Large intestine (tissue), 3 donors: Measurements from ENCODE around the gene COG6. TPM values are rescaled to one million over a fixed set of nuclear protein-coding genes. Genes with fewer than 3 reads are reported as not detected.

ENCODE experiments used
- DNase-seq, 2 donors: peaks; one replicate each; pipeline versions ENCODE4 v3.0.0 to v3.0.0-alpha.2; 2013
- H3K27ac ChIP-seq: one replicate; pipeline ENCODE4 v1.5.1; 2013; ENCODE audit warnings: low read length
- H3K27me3 ChIP-seq: 2 replicates; pipeline ENCODE4 v1.6.1; 2013; ENCODE audit warnings: low read length; ENCODE audit not compliant: control insufficient read depth, insufficient read depth
- H3K36me3 ChIP-seq: 2 replicates; pipeline ENCODE4 v1.6.1; 2013; ENCODE audit warnings: low read length; ENCODE audit not compliant: control insufficient read depth, insufficient read depth
- H3K4me1 ChIP-seq: one replicate; pipeline ENCODE4 v1.6.1; 2013; ENCODE audit warnings: low read length; ENCODE audit not compliant: control insufficient read depth, insufficient read depth
- H3K4me3 ChIP-seq: one replicate; pipeline ENCODE4 v1.5.1; 2013; ENCODE audit warnings: low read length
- H3K9me3 ChIP-seq: one replicate; pipeline ENCODE4 v1.6.1; 2013; ENCODE audit warnings: mild to moderate bottlenecking, low read depth, low read length, moderate library complexity; ENCODE audit not compliant: control insufficient read depth
- WGBS: methylation state at CpG from one replicate; pipeline ENCODE4 v1.1.5; 2013; ENCODE audit warnings: low lambda C conversion rate; ENCODE audit not compliant: insufficient coverage; 5-methylcytosine and 5-hydroxymethylcytosine counted together
- polyA plus RNA-seq: library from polyadenylated mRNA; unstranded; fragments of 120-200 nt; gene quantifications from one replicate; pipeline ENCODE4 v1.2.1, GENCODE V29; 2013

Gene COG6
- polyA plus RNA-seq, 1 donor, result 27.7 TPM

GRCh38 chr13:39712626-39713025 is 57.2 kb downstream of the COG6 start:
- no peak for DNase-seq
- no peak overlapping the region for H3K27ac ChIP-seq
- H3K4me1 ChIP-seq, result no peaks in the 10 kb centered on the region
- 100% methylated on average over 1 of the region's 3 CpGs for WGBS
- H3K9me3 ChIP-seq, result peaks cover 10% of the 10 kb centered on the region
- no peaks in the 10 kb centered on the region for H3K36me3 ChIP-seq
- H3K27me3 ChIP-seq, result no peaks in the 10 kb centered on the region
- no peak overlapping the region for H3K4me3 ChIP-seq

- peaks cover 15% of the 10 kb centered on the region for H3K36me3 ChIP-seq
- no peaks in the 10 kb centered on the region for H3K4me1 ChIP-seq
- H3K27me3 ChIP-seq, result no peaks in the 10 kb centered on the region
- H3K27ac ChIP-seq, result no peak overlapping the region
- no CpG with 5 or more reads among the region's 3 CpGs for WGBS
- H3K9me3 ChIP-seq, result no peaks in the 10 kb centered on the region
- H3K4me3 ChIP-seq, result no peak overlapping the region
- no peak for DNase-seq
These were observed 73.7 kb downstream of the COG6 start for GRCh38 chr13:39729156-39729555.

GRCh38 chr13:39734952-39735351 is 79.5 kb downstream of the COG6 start:
- no peak for DNase-seq
- no peaks in the 10 kb centered on the region for H3K9me3 ChIP-seq
- H3K27ac ChIP-seq, result no peak overlapping the region
- peaks cover 20% of the 10 kb centered on the region for H3K36me3 ChIP-seq
- H3K27me3 ChIP-seq, result no peaks in the 10 kb centered on the region
- H3K4me1 ChIP-seq, result no peaks in the 10 kb centered on the region
- H3K4me3 ChIP-seq, result no peak overlapping the region

- WGBS, result no CpG with 5 or more reads among the region's 5 CpGs
- H3K4me1 ChIP-seq, result no peaks in the 10 kb centered on the region
- no peak for DNase-seq
- H3K27me3 ChIP-seq, result no peaks in the 10 kb centered on the region
- H3K27ac ChIP-seq, result no peak overlapping the region
- peaks cover 16% of the 10 kb centered on the region for H3K36me3 ChIP-seq
- no peak overlapping the region for H3K4me3 ChIP-seq
- no peaks in the 10 kb centered on the region for H3K9me3 ChIP-seq
These were observed 81.6 kb downstream of the COG6 start for GRCh38 chr13:39737047-39737446.

GRCh38 chr13:39740761-39741160 is 85.3 kb downstream of the COG6 start:
- Histone ChIP-seq H3K4me3 (no peak overlapping the region), H3K4me1 (no peaks in the 10 kb centered on the region), H3K9me3 (no peaks in the 10 kb centered on the region), H3K27me3 (no peaks in the 10 kb centered on the region), H3K36me3 (peaks cover 16% of the 10 kb centered on the region), H3K27ac (no peak overlapping the region)
- DNase-seq, result no peak
- WGBS, result 94% methylated on average over 2 of the region's 3 CpGs

GRCh38 chr13:39748961-39749360 is 93.5 kb downstream of the COG6 start:
- Histone ChIP-seq H3K9me3 (no peaks in the 10 kb centered on the region), H3K27me3 (no peaks in the 10 kb centered on the region), H3K4me1 (no peaks in the 10 kb centered on the region), H3K27ac (no peak overlapping the region), H3K36me3 (peaks cover 2% of the 10 kb centered on the region), H3K4me3 (no peak overlapping the region)
- DNase-seq, result no peak
- WGBS, result 60% methylated on average over 1 of the region's 1 CpG

- Histone ChIP-seq H3K36me3 (peaks cover 2% of the 10 kb centered on the region), H3K9me3 (no peaks in the 10 kb centered on the region), H3K27me3 (no peaks in the 10 kb centered on the region), H3K4me3 (no peak overlapping the region), H3K4me1 (no peaks in the 10 kb centered on the region), H3K27ac (no peak overlapping the region)
- no peak for DNase-seq
These were observed 94.1 kb downstream of the COG6 start for GRCh38 chr13:39749528-39749927.

- peaks cover under 1% of the 10 kb centered on the region for H3K9me3 ChIP-seq
- H3K36me3 ChIP-seq, result peaks cover 7% of the 10 kb centered on the region
- DNase-seq, result no peak
- H3K27ac ChIP-seq, result no peak overlapping the region
- no peaks in the 10 kb centered on the region for H3K4me1 ChIP-seq
- H3K27me3 ChIP-seq, result no peaks in the 10 kb centered on the region
- no peak overlapping the region for H3K4me3 ChIP-seq
These were observed 96.3 kb downstream of the COG6 start for GRCh38 chr13:39751805-39752204.

- H3K9me3 ChIP-seq, result peaks cover 11% of the 10 kb centered on the region
- no peak for DNase-seq
- H3K27me3 ChIP-seq, result no peaks in the 10 kb centered on the region
- no peak overlapping the region for H3K27ac ChIP-seq
- H3K4me3 ChIP-seq, result no peak overlapping the region
- 100% methylated on average over 1 of the region's 1 CpG for WGBS
- H3K4me1 ChIP-seq, result no peaks in the 10 kb centered on the region
- H3K36me3 ChIP-seq, result peaks cover 3% of the 10 kb centered on the region
These were observed 105.1 kb downstream of the COG6 start for GRCh38 chr13:39760521-39760920.

- peak in 1 of 2 donors; percentile 12 for DNase-seq
- no peaks in the 10 kb centered on the region for H3K9me3 ChIP-seq
- WGBS, result no CpG with 5 or more reads among the region's 2 CpGs
These were observed 110.5 kb downstream of the COG6 start for GRCh38 chr13:39765801-39766463.

GRCh38 chr13:39766464-39767158 is 111.1 kb downstream of the COG6 start:
- Histone ChIP-seq H3K27ac (no peak overlapping the region), H3K4me1 (no peaks in the 10 kb centered on the region), H3K4me3 (no peak overlapping the region), H3K27me3 (no peaks in the 10 kb centered on the region), H3K9me3 (no peaks in the 10 kb centered on the region), H3K36me3 (no peaks in the 10 kb centered on the region)
- no CpG with 5 or more reads among the region's 2 CpGs for WGBS
- DNase-seq, result no peak

More at GRCh38 chr13:39765801-39766463, 110.5 kb downstream of the COG6 start:
- H3K27me3 ChIP-seq, result no peaks in the 10 kb centered on the region
- no peaks in the 10 kb centered on the region for H3K4me1 ChIP-seq
- no peaks in the 10 kb centered on the region for H3K36me3 ChIP-seq
- no peak overlapping the region for H3K27ac ChIP-seq
- no peak overlapping the region for H3K4me3 ChIP-seq
